GM23338 (cell line): ENCODE results near the gene NEURL1B. TPM values are rescaled to one million over a fixed set of nuclear protein-coding genes. Genes with fewer than 3 reads are reported as not detected.

ENCODE experiments used
- ATAC-seq: fragments of 200-7000 bp; cut with Tn5 transposase; 3 replicates; pipeline ENCODE4 v1.9.1; 2020
- DNase-seq: peaks from one replicate; pipeline ENCODE4 v3.0.0-alpha.2; 2015; ENCODE audit warnings: low spot score
- H2AFZ ChIP-seq: fragments of 200-600 bp; sonication (generic); 2 replicates; pipeline ENCODE4 v1.8.0; 2016; ENCODE audit warnings: antibody characterized with exemption, mild to moderate bottlenecking, moderate library complexity
- H3F3A ChIP-seq: fragments of 200-600 bp; sonication (generic); replicated peaks from 2 replicates; pipeline ENCODE4 v1.8.0; 2017; ENCODE audit warnings: antibody characterized with exemption, mixed run types, low read depth
- H3K27ac ChIP-seq: fragments of 200-600 bp; sonication (generic); 2 replicates; pipeline ENCODE4 v1.6.1; 2016; ENCODE audit warnings: low read depth
- H3K27me3 ChIP-seq: fragments of 200-600 bp; sonication (generic); 2 replicates; pipeline ENCODE4 v1.8.0; 2016; ENCODE audit warnings: mild to moderate bottlenecking, mixed run types, moderate library complexity; ENCODE audit not compliant: insufficient read depth
- H3K36me3 ChIP-seq: fragments of 200-600 bp; sonication (generic); 2 replicates; pipeline ENCODE4 v1.8.0; 2016; ENCODE audit warnings: mild to moderate bottlenecking; ENCODE audit not compliant: insufficient read depth
- H3K4me1 ChIP-seq: fragments of 200-600 bp; sonication (generic); 2 replicates; pipeline ENCODE4 v1.8.0; 2016; ENCODE audit warnings: mild to moderate bottlenecking, moderate library complexity; ENCODE audit not compliant: insufficient read depth
- H3K4me2 ChIP-seq: fragments of 200-600 bp; sonication (generic); 2 replicates; pipeline ENCODE4 v1.7.1; 2017; ENCODE audit warnings: mixed run types
- H3K4me3 ChIP-seq: fragments of 200-600 bp; sonication (generic); 2 replicates; pipeline ENCODE4 v1.6.1; 2016; ENCODE audit warnings: mixed run types
- H3K79me2 ChIP-seq: fragments of 200-600 bp; sonication (generic); replicated peaks from 2 replicates; pipeline ENCODE4 v1.8.0; 2017; ENCODE audit warnings: mild to moderate bottlenecking; ENCODE audit not compliant: insufficient read depth
- H3K9me2 ChIP-seq: fragments of 200-600 bp; sonication (generic); 2 replicates; pipeline ENCODE4 v1.8.0; 2017; ENCODE audit not compliant: insufficient read depth
- H4K20me1 ChIP-seq: fragments of 200-600 bp; sonication (generic); replicated peaks from 2 replicates; pipeline ENCODE4 v1.8.0; 2017; ENCODE audit warnings: mild to moderate bottlenecking; ENCODE audit not compliant: insufficient read depth
- H3K27ac Mint-ChIP-seq: 2 replicates; pipeline ENCODE4 v1.8.0; 2020; ENCODE audit warnings: inconsistent platforms, mild to moderate bottlenecking, moderate library complexity, mixed read lengths
- H3K27me3 Mint-ChIP-seq: 3 replicates; pipeline ENCODE4 v1.8.0; 2022; ENCODE audit warnings: low read depth, mild to moderate bottlenecking, moderate library complexity, mixed read lengths, inconsistent platforms; ENCODE audit not compliant: insufficient read depth, poor library complexity
- H3K36me3 Mint-ChIP-seq: 3 replicates; pipeline ENCODE4 v1.8.0; 2021; ENCODE audit warnings: low read depth, mild to moderate bottlenecking, inconsistent platforms, moderate library complexity, mixed read lengths
- H3K4me1 Mint-ChIP-seq: 3 replicates; pipeline ENCODE4 v1.8.0; 2020; ENCODE audit warnings: mild to moderate bottlenecking, inconsistent platforms, mixed read lengths
- H3K4me3 Mint-ChIP-seq: 3 replicates; pipeline ENCODE4 v1.8.0; 2021; ENCODE audit warnings: moderate library complexity, mild to moderate bottlenecking, inconsistent platforms, mixed read lengths
- H3K9me3 Mint-ChIP-seq: 3 replicates; pipeline ENCODE4 v1.8.0; 2020; ENCODE audit warnings: moderate library complexity, mild to moderate bottlenecking, inconsistent platforms, mixed read lengths
- CREB1 ChIP-seq: fragments of 250-450 bp; sonication (Bioruptor Pico); IDR thresholded peaks from 2 replicates; pipeline ENCODE4 v1.5.0; 2020; ENCODE audit warnings: low read depth, mild to moderate bottlenecking, moderate library complexity
- CTCF ChIP-seq, 2 experiments: fragments of 200-600 bp in 1 of 2; sonication (generic) in 1 of 2; conservative IDR thresholded peaks; 2 replicates each; pipeline versions ENCODE4 v1.5.1 to v1.6.1; 2016 to 2017; ENCODE audit warnings: antibody characterized with exemption in 2 of 2, low read depth in 2 of 2, mild to moderate bottlenecking in 2 of 2, moderate library complexity in 1 of 2
- ETS1 ChIP-seq: IDR thresholded peaks from 2 replicates; pipeline ENCODE4 v1.6.1; 2016; ENCODE audit warnings: antibody characterized with exemption
- EZH2 ChIP-seq: fragments of 200-600 bp; sonication (generic); IDR thresholded peaks from one replicate; pipeline ENCODE4 v1.8.0; 2017; ENCODE audit warnings: antibody characterized with exemption, mild to moderate bottlenecking, low read depth; ENCODE audit not compliant: unreplicated experiment
- EZH2phosphoT487 ChIP-seq: fragments of 200-600 bp; sonication (generic); IDR thresholded peaks from one replicate; pipeline ENCODE4 v1.8.1; 2018; ENCODE audit warnings: antibody characterized with exemption; ENCODE audit not compliant: unreplicated experiment
- JUNB ChIP-seq: IDR thresholded peaks from one replicate; pipeline ENCODE4 v1.6.1; 2016; ENCODE audit warnings: antibody characterized with exemption; ENCODE audit not compliant: unreplicated experiment
- NANOG ChIP-seq: IDR thresholded peaks from 2 replicates; pipeline ENCODE4 v1.6.1; 2016; ENCODE audit warnings: antibody characterized with exemption, borderline replicate concordance
- POLR2AphosphoS5 ChIP-seq: IDR thresholded peaks from 2 replicates; pipeline ENCODE4 v1.6.1; 2016; ENCODE audit warnings: antibody characterized with exemption, low read depth
- REST ChIP-seq: IDR thresholded peaks from one replicate; pipeline ENCODE4 v1.6.1; 2018; ENCODE audit warnings: antibody characterized with exemption; ENCODE audit not compliant: unreplicated experiment
- STAT1 ChIP-seq: IDR thresholded peaks from one replicate; pipeline ENCODE4 v1.6.1; 2016; ENCODE audit warnings: antibody characterized with exemption; ENCODE audit not compliant: unreplicated experiment
- ZNF114 ChIP-seq: fragments of 250-450 bp; sonication (Bioruptor Pico); IDR thresholded peaks from 2 replicates; pipeline ENCODE4 v1.5.0; 2020; ENCODE audit warnings: mild to moderate bottlenecking, moderate library complexity
- ZNF331 ChIP-seq: fragments of 250-450 bp; sonication (Bioruptor Pico); IDR thresholded peaks from 2 replicates; pipeline ENCODE4 v1.5.0; 2020; ENCODE audit warnings: low read depth, mild to moderate bottlenecking, moderate library complexity
- ZNF462 ChIP-seq: fragments of 250-450 bp; sonication (Bioruptor Pico); IDR thresholded peaks from 2 replicates; pipeline ENCODE4 v1.5.0; 2020; ENCODE audit warnings: mild to moderate bottlenecking, moderate library complexity
- polyA plus RNA-seq: library from polyadenylated mRNA; unstranded; fragments of >200 nt; fragmentation: Nextera tagmentation; extraction: Ambion mirVana; gene quantifications from 2 replicates; pipeline ENCODE4 v1.2.1, GENCODE V29; 2016
- total RNA-seq: library from RNA; depleted of rRNA; stranded (reverse); fragments of >200 nt; shearing (Covaris generic); gene quantifications from 2 replicates; pipeline ENCODE4 v1.2.3, GENCODE V29; 2014

The NEURL1B gene
- total and polyA plus RNA-seq, 2 experiments from 2014 or later = 1.9 to 13.3 TPM

- no peak overlapping the region for H3K4me3 Mint-ChIP-seq
Measured at GRCh38 chr5:172696171-172696849, 55.2 kb downstream of the NEURL1B start.

More at GRCh38 chr5:172696171-172696849, 55.2 kb downstream of the NEURL1B start:
- H4K20me1 ChIP-seq = no peaks in the 10 kb centered on the region
- H3F3A ChIP-seq = 0 out of 2 replicates have a peak, but pooled peaks cover 3% of the 10 kb centered on the region
- H3K9me3 Mint-ChIP-seq = no peaks in the 10 kb centered on the region
- H3K4me1 ChIP-seq = peaks cover 12% of the 10 kb centered on the region; the same call in 1 of the 2 replicates
- no peak overlapping the region for H2AFZ ChIP-seq
- H3K27me3 Mint-ChIP-seq = peaks cover 16% of the 10 kb centered on the region
- H3K4me1 Mint-ChIP-seq = peaks cover 36% of the 10 kb centered on the region
- no peaks in the 10 kb centered on the region; the same call in 2 of the 3 replicates for H3K36me3 Mint-ChIP-seq
- H3K79me2 ChIP-seq = no peaks in the 10 kb centered on the region
- no peaks in the 10 kb centered on the region for H3K9me2 ChIP-seq
- H3K27me3 ChIP-seq = peaks cover 14% of the 10 kb centered on the region; the same call in 1 of the 2 replicates
- no peak overlapping the region for H3K27ac ChIP-seq
- no peak overlapping the region for H3K4me2 ChIP-seq
- H3K27ac Mint-ChIP-seq = no peak overlapping the region
- DNase-seq = no peak
- ATAC-seq = no peak
- H3K36me3 ChIP-seq = no peaks in the 10 kb centered on the region
- TF ChIP-seq CREB1 (CRISPR knock-in tag) (no peak), CTCF (conservative IDR thresholded peaks at IDR 0.05; ENCODE audit: low read depth in 2 of 2) (no peak), ZNF114 (CRISPR knock-in tag) (no peak), ZNF462 (CRISPR knock-in tag) (no peak), REST (no peak), ETS1 (no peak), STAT1 (no peak), JUNB (no peak), EZH2phosphoT487 (no peak), EZH2 (no peak), POLR2AphosphoS5 (no peak), ZNF331 (CRISPR knock-in tag) (no peak), NANOG (no peak)
- no peak overlapping the region for H3K4me3 ChIP-seq
